PC-3 (cell line): Measurements from ENCODE around the gene ZSCAN12.

Experiments used
- CTCF ChIP-seq: fragments of 300-600 bp; sonication (generic); conservative IDR thresholded peaks from 2 replicates; pipeline ENCODE4 v1.5.1; 2017; ENCODE audit warnings: antibody characterized with exemption, low read depth, mild to moderate bottlenecking, low read length
- EZH2 ChIP-seq: fragments of 300-600 bp; sonication (generic); IDR thresholded peaks from one replicate; pipeline ENCODE4 v1.6.1; 2017; ENCODE audit warnings: antibody characterized with exemption, mild to moderate bottlenecking, low read length; ENCODE audit not compliant: unreplicated experiment
- EZH2phosphoT487 ChIP-seq: fragments of 300-600 bp; sonication (generic); IDR thresholded peaks from 2 replicates; pipeline ENCODE4 v1.6.1; 2018; ENCODE audit warnings: mild to moderate bottlenecking, antibody characterized with exemption, low read length, borderline replicate concordance

DNA sequence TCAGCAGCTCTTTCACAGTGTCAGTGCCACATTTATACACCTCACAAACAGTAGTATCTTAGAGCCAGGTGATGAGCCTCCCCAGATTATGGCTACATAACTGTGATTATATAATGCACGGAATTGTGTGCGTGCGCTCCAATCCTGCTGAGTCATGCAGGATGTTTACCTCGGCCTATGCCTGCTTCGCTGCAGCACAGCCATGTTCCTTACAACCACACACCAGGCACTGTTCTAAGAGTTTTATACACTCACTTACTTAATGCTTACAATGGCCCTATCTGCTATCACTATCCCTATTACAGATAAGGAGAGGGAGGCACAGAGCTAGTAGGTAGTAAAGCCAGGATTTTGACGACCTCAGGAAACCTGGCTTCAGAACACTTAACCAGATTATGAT, 42.5 kb downstream of the ZSCAN12 start:
- no peak for TF ChIP-seq EZH2
- no peak for TF ChIP-seq CTCF
- TF ChIP-seq EZH2phosphoT487 = no peak
